Activated CD4-positive, alpha-beta T cell treated with anti-CD3 and anti-CD28 coated beads for 1 hour (primary cell): ENCODE measurements around the gene NCL.

ENCODE experiments used
- DNase-seq: peaks from one replicate; pipeline ENCODE4 v3.0.0-alpha.2; 2020

The NCL gene, protein sequence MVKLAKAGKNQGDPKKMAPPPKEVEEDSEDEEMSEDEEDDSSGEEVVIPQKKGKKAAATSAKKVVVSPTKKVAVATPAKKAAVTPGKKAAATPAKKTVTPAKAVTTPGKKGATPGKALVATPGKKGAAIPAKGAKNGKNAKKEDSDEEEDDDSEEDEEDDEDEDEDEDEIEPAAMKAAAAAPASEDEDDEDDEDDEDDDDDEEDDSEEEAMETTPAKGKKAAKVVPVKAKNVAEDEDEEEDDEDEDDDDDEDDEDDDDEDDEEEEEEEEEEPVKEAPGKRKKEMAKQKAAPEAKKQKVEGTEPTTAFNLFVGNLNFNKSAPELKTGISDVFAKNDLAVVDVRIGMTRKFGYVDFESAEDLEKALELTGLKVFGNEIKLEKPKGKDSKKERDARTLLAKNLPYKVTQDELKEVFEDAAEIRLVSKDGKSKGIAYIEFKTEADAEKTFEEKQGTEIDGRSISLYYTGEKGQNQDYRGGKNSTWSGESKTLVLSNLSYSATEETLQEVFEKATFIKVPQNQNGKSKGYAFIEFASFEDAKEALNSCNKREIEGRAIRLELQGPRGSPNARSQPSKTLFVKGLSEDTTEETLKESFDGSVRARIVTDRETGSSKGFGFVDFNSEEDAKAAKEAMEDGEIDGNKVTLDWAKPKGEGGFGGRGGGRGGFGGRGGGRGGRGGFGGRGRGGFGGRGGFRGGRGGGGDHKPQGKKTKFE

DNA sequence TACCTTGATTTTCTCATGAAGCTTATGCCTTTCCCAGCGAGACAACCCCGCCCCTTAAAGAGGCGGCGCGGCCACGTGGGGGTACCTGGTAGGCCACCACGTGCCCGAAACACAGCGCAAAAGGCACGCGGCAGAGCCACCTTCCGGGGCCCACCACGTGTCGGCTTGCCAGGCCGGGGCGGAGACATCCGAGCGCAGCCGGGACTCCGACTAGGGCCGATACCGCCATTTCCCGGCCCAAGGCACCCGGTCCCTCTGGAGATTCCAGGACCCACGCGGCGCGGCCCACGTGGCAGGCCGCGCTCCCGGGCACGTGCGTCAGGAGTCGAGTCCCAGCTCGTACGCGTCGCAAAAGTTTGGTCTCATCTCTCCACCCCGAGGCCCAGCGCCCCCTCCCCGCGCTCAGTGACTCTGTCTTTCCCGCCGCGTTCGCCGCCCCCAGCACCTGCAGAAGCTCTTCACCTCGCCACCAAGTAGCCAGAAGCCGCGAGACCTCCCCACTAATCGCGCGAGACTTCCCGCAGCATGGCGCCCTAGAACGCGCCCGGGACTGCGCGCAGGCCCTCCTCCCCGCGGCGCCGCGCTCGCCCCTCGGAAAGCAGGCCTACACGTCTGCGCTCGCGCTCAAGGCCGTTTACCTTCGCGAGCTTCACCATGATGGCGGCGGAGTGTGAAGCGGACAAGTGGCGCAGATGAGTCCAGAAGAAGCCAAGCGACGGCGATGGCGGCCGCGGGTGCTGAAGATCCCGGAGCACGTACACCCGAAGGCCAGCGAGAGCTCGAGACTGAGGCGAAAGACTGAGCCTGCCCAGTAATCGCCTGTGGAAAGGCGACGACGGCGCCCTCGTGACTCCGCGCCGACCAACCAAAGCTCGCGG is at the start of gene NCL:
Gene NCL (minus strand): TSS at position 787 of the 878 bp plus-strand sequence. CDS start 131 bp downstream, at position 656.
- peak; percentile 77 for DNase-seq

DNA sequence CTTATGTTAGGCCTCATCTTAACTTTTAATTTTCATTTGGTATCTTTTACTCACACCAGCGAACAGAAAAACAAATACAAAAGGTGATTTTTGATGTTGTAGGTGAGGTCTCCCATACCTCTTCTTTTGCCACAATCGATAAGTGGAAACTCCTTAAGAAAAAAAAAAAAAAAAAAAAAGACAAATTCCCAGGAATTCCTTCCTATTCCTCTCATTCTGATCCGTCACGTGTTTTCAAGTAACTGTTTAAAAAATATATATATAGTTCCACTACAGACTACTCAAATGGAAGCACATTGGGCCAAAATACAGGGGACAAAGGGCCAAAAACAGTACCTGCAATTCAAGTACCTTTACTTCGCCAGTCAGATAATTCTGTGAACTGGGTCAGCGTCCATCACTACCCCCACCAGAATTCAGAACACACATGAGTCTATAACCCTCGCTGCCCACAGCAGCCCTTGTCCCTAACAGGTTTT is 49.5 kb upstream of the NCL start:
- DNase-seq = no peak

DNA sequence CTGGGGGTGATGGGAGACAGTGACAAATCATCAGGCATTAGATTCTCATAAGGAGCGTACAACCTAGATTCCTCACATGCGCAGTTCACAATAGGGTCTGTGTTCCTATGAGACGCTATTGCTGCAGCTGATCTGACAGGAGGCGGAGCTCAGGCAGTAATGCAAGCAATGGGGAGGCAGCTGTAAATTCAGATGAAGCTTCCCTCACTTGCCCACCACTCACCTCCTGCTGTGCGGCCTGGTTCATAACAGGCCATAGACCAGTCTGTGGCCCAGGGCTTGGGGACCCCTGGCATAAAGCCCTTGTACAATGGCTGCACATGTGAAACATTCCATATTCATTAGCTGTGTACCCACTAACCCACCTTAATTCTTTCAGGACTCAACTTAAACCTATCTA is 47.9 kb upstream of the NCL start:
- no peak for DNase-seq

DNA sequence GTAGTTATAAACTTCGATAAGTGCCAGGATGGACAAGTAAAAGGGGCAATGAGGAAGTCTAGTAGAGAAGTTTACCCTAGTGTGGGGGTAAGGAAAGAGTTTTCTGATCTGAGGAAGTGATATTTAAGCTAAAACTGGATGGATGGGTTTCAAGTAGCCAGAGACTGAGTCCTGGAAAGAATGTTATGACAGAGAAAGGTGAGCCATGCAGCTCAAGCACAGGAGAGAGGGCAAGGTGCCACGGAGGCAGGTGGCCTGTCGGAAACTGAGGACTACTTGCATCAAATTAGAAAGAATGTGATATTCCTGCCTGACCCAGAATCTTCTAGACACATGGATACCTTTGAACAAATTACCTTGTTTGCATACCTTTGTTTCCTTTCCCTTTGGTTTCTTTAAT is 39.5 kb upstream of the NCL start:
- DNase-seq = no peak

DNA sequence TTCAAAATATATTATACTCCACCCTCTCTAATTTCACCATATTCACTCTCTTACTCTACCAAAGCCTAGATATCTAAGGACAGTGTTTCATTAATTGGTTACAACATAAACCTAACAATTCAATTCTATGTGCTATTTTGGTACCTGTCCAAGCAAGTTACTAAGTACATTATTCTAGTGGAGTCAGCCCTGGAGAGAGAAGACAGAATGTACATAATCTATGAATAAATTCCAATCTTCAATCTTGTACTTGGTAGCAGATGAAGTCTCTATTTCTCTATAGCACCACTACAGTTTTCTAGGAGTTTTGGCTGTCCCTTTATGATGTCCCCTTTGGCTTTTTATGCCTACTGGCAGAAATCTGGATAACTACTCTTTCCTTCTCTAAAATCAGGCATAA is 38.3 kb upstream of the NCL start:
- no peak for DNase-seq

DNA sequence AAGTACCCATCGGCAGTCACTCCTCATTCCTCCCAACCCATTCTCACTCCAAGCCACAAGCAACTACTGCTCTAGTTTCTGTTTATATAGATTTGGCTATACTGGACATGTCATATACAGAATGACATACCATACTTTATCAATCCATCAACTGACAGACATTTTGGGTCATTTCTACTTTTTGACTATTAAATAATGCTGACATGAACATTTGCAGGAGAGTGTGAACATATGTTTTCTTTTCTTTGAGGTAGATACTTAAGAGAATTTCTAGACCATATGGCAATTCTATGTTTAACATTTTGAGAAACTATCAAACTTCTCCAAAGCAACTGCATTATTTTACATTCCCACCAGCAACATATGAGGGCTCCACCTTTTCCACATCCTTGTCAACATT is 33.4 kb upstream of the NCL start:
- DNase-seq = no peak

DNA sequence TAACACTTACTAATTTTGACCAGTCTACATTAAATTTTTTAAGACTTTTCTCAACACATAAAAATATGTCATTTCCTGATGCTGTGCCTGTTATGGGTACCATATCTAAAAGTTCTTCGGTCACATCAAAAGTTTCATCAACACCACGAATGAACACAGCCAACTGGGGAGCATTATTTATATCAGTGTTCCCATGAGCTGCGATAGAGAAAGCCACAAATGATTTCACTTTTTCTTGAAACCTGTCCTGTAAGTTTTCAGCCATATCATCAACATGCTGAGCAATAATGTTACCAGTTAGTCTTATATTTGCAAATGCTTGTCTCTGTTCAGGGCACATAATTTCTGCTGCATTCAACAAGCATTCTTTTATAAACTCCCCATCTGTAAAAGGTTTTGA is 30.4 kb upstream of the NCL start:
- DNase-seq = no peak

DNA sequence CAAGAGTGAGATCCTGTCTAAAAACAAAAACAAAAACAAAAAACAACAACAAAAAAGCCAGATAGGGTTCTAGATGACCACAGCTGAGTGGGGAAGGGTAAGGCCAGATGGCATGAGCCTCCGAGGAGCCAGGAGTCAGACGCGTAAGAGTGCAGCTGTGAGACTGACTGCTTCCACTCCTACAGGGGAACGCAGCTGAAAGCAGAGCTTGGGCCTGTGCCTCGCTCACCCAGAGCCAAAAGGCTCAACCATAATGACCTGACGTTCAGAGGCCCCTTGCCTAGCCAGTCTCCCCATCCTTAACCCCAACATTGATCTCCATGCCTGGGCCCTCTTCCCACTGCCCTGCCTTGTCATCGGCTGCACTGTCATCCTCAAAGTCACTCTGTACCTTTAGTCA is 26.5 kb upstream of the NCL start:
- no peak for DNase-seq

DNA sequence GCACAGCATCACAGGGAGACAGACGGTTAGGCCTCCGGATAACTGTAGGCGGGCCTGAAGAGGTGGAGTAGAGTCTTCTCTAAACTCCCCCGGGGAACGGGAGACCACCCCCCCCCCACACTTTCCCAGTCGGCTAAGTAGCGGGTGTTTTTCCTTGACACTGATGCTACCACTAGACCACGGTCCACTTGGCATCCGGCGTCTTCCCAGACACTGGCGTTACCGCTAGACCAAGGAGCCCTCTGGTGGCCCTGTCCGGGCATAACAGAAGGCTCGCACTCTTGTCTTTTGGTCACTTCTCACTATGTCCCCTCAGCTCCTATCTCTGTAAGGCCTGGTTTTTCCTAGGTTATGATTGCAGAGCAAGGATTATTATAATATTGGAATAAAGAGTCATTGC is 25.7 kb upstream of the NCL start:
- no peak for DNase-seq

DNA sequence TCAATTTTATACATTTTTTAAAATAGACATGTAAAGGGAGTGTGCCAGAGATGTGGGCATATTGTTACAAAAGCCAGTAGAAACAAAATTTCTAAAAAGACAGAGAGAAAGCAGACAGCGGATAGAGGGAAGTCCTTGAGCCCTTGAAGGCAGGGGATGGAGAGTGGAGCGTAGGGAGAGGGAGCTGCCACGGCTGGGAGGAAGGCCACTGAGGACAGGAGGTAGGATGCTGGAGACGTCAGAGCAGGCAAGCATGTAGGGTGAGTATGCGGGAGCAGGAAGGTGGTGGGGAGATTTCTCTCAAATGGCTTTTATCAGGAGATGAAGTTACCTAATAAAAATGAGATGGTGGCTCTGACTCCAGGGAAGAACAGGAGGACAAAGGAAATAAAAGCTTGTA is 24.0 kb upstream of the NCL start:
- DNase-seq = no peak

DNA sequence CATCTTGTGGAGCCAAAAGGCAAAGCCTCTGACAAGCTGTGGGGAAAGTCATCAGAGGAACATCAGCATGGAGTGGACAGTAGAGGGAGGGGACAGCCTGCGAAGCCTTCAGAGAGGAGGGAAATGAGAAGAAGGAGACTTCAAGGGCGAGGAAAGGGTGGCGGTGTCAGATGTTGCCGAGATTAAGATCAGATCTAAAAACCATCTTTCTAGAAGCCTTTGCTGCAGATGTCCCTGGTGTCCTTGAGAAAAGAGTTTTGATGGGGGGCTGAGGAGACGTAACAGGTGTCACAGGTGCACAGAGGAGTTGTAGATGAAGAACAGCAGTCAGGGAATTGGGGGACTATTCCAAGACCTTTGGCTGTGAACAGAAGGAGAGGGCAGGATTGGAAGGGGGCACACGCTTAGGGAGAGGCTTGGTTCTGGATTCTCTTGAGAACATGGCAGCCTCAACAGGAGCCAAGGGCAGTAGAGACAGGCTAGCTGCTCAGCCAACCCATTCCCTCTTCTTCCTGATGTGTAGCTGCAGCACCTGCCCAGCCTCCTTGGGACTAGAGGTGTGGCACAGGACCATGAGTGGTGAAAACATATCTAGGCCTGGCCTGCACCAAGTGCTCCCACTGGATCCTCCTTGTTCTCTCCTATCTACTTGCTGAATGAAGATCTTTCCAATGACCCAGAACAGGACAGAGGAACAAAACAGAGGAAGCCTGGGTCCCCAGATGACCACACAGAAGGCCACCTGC is 22.7 kb upstream of the NCL start:
- DNase-seq = no peak

DNA sequence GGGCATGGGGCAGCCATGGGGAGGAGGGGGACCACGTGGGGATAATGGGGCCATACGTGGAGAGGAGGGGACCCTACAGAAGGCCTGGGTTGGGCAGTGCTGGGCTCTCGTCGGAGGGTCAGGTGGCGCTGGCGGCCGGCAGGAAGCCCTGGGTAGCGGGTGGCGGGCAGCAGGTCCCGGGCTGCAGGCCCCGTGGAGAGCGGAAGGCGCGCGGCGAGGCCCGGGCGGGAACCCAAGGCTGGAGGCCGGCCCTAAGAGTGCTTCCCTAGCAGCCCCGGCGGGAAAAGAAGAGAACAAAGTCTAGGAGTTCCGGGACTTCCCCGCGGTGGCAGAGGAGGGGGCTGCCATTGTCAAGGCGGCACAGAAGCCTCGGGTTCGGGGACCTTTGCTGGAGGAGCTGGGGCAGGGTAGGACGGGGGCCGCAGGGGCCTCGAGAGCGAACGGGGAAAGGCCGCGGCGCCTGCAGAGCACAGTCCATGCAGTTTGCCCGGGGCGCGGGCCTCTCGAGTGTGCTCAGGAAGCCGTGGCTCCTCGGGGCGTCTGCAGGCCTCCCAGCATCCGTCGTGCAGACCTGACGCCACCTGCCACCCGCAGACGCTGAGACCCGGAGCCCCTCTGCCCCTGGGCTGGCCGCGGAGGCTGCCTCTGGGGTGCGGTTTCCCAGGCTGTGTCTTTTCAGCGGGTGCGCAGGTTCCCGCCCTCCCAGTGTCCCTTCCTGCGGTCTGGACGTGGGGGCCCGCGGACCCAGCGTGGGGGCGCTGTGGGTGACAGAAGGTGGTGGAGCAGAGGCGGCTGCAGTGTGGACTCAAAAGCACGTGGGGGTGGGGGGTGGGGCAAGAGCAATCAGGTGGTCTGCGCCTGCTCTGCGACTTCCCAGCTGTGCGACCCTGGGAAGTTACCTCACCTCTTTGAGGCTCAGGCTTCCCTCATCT is 19.4 kb upstream of the NCL start:
- DNase-seq = peak; percentile 14

DNA sequence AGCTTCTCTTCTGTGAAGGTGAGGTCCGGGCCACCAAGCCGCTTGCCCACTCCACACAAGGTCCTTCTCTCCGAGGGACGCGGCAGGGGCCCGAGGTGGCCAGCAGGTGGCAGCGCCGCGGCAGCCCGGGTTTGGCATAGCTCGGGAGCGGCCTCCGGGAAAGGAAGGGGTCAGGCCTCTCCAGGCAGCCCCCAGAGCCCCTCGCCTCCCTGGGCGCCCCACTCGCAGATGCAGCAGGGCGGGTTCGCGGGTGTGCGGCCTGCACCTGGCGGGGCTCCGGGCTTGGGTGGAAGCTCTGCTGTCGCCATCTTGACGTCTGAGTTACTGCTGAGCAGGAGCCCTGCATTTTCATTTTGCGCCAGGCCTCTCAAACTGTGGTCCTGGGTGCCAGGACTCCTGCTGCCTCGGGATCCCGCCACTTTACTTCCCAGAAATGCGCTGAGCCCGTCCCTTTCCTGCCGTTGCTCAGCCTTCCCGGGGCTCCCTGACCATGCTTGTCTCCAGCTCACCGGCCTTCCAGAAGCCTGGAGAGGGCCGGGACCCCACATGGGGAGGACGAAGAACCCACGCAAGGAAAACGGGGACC is 18.6 kb upstream of the NCL start:
- peak; percentile 55 for DNase-seq

DNA sequence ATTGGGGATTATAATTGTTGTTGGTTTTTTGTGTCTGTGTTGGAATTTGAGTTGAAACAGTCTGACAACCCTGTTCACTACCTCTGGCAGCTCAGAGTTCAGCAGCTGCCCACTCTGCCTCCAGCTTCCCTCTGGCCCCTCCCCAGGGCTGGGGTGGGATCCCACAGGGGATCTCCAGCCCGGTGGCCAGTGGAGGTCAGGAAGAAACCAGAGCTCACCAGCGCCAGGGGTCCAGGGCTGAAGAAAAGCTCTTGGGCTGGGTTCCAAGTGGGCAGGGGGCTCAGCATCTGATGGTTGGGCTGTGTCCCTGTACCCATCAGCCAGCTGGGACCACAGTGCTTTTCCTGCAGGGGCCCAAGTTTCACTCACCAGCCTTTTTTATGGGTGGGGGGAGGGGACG is 16.5 kb upstream of the NCL start:
- no peak for DNase-seq

DNA sequence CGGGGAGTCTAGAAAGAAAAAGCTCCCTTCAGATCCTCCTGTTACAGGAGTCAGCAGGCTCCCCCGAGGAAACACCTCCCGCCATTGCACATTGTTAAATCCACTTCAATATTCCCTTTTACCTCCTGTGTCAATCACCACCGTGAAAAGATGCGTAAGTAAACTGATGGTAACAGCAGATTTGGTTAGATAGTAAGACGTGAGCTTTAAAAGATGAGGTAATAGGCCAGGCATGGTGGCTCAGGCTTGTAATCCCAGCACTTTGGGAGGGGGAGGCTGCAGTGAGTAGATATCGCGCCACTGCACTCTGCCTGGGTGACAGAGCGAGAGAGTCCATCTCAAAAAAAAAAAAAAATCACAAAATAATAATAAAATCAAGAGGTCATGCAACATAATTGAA is 15.2 kb upstream of the NCL start:
- no peak for DNase-seq

DNA sequence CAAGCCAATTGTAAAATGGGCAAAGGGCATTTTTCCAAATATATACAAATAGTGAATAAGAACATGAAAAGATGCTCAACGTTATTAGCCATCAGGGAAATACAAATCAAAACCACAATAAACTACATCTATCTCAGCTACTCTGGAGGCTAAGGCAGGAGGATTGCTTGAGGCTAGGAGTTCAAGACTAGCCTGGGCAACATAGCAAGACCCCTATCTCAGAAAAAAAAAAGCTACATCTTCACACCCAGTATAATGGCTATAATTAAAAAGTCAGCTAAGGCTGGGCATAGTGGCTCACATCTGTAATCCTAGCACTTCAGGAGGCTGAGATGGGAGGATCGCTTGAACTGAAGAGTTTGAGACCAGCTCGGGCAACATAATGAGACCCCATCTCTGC is 12.6 kb upstream of the NCL start:
- no peak for DNase-seq

DNA sequence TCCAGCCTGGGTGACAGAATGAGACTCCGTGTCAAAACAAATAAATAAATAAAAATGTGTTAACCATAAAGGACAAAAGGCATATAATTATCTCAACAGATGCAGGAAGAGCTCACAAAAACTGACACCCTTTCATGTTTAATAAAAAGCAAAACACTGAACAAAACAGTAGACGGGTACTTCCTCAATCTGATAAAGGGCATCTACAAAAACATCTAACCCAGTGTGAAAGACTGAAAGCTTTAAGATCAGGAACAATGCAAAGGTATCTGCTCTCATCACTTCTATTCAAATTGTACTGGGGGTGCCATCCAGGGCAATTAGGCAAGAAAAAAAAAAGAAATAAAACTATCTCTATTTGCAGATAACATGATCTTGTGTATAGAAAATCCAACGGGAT is 11.7 kb upstream of the NCL start:
- DNase-seq = no peak

DNA sequence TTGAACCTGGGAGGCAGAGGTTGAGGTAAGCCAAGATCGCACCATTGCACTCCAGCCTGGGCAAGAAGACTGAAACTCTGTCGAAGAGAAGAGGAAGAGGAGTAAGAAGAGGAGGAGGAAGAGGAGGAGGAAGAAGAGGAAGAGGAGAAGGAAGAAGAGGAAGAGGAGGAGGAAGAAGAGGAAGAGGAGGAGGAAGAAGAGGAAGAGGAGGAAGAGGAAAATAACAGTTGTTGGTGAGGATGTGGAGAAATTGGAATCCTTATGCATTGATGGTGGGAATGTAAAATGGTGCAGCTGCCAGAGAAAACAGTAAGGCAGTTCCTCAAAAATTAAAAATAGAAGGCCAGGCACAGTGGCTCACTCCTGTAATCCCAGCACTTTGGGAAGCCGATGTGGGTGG is 8.5 kb upstream of the NCL start:
- no peak for DNase-seq

DNA sequence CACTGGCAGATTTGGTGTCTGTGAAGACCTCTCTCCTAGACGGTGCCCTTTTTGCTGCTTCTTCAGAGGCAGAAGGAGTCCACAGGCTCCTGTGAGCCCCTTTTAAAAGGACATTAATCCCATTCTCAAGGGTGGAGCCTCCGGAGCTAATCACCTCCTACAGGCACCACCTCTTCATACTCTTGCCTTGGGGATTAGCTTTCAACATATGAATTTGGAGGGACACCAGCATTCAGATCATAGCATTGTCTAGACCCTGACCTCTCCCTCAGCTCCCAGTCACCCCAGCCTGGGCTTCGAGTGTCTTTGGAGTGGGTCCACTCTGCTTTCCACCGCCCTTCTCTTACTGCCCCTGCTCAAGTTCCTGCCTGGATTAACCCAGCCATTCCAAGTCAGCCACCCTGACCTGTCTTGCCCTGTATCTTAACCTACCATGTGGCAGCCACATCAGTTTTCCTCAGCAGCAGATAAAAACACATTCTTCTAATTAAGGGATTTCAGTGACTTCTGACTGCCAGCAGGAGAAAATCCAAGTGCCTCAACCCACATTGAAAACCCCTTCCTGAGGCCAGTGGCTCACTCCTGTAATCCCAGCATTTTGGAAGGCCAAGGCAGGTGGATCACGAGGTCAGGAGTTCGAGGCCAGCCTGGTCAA is 6.1 kb upstream of the NCL start:
- DNase-seq = no peak

DNA sequence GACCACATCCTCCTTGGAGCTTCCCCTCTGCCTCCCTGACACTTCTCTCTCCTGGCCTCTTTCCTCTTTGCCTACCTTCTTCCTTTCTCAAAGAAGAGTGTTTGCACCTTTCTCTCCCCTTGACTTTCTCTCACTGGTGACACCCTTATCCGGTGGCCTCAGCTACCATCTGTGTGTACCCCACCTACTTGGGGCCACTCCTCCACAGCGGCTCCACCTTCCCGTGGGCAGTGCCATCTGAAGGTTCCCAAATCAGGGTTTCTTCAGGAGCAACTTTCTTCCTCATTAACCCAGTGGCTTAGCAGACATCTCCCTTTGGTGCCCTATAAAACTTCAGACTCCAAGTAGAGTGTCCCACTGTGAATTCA is 5.3 kb upstream of the NCL start:
- DNase-seq = no peak
